Gastroesophageal sphincter (tissue), 3 donors: ENCODE data around the gene CLEC11A.

Experiments
- CTCF ChIP-seq, 4 experiments: fragments of 200-600 bp in 2 of 4; fragments of 450-650 bp in 2 of 4; sonication (generic) in 1 of 4; IDR thresholded peaks; one replicate each; pipeline ENCODE4 v1.5.1; 2017 to 2019; ENCODE audit warnings: antibody characterized with exemption in 4 of 4, mild to moderate bottlenecking in 2 of 4, moderate library complexity in 2 of 4
- EP300 ChIP-seq: sonication (generic); formaldehyde crosslinking; IDR thresholded peaks from one replicate; pipeline ENCODE4 v1.6.1; 2017; ENCODE audit warnings: antibody characterized with exemption, mild to moderate bottlenecking
- POLR2A ChIP-seq, 2 donors: fragments of 450-650 bp; IDR thresholded peaks; one replicate each; pipeline ENCODE4 v1.6.1; 2017; ENCODE audit warnings: antibody characterized with exemption in 2 of 2, mild to moderate bottlenecking in 2 of 2, moderate library complexity in 1 of 2

DNA sequence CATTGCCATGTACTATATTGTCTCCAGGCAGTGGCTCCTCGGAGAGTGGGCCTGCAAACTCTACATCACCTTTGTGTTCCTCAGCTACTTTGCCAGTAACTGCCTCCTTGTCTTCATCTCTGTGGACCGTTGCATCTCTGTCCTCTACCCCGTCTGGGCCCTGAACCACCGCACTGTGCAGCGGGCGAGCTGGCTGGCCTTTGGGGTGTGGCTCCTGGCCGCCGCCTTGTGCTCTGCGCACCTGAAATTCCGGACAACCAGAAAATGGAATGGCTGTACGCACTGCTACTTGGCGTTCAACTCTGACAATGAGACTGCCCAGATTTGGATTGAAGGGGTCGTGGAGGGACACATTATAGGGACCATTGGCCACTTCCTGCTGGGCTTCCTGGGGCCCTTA, 47.7 kb downstream of the CLEC11A start:
- TF ChIP-seq CTCF (IDR thresholded peaks at IDR 0.05): no peak
- TF ChIP-seq POLR2A (IDR thresholded peaks at IDR 0.05): no peak
- TF ChIP-seq EP300: no peak
